Activated CD4-positive, alpha-beta T cell treated with anti-CD3 and anti-CD28 coated beads, Interleukin-2, amount 50 U/mL, for 16 hours (primary cell): ENCODE measurements around the gene VAPB.

ENCODE experiments used
- DNase-seq: peaks from one replicate; pipeline ENCODE4 v3.0.0-alpha.2; 2020

VAPB gene

DNA sequence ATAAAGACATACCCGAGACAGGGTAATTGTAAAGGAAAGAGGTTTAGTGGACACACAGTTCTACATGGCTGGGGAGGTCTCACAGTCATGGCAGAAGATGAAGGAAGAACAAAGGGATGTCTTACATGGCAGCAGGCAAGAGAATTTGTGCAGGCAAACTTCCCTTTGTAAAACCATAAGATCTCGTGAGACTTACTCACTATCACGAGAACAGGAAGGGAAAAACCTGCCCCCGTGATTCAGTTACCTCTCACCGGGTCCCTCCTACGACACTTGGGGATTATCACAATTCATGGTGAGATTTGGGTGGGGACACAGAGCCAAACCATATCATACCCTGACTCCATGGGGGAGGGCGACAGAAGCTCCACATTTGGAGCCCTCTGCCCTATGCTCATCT is 7.4 kb upstream of the VAPB start:
- DNase-seq: no peak

DNA sequence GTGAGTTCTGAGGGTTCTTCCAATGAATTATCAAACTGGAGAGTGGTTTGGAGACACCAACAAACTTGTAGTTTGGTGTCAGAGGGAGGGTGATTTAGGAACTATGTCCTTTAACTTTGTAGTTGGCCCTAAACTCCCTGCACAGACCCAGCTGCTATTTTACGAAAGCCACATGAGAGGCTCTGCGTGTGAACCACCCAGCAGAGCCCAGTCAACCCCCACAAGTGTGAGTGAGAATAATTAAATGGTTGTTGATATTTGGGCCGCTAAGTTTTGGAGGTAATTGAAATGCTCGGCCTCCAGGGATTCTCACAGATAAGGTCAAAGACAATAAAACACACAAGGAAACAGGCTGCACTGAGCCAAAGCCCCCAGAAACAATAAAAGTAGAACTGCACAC is 6.9 kb upstream of the VAPB start:
- no peak for DNase-seq

DNA sequence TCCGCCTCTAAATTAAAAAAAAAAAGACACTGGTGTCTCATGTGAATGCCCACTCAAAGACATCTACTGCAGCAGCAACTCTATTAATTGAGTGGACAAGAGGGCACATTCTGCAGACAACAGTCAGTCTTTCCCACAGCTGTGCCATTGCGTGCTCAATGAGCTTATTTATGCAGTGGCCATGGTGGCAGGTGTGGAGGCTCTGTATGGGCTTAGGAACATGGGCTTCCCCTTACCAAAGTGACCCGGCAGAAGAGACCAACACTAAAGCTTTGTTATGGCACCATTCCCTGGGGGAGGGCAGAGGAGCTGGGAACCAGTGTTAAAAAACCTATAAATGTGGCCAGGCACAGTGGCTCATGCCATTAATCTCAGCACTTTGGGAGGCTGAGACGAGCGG is 4.2 kb upstream of the VAPB start:
- DNase-seq: no peak

DNA sequence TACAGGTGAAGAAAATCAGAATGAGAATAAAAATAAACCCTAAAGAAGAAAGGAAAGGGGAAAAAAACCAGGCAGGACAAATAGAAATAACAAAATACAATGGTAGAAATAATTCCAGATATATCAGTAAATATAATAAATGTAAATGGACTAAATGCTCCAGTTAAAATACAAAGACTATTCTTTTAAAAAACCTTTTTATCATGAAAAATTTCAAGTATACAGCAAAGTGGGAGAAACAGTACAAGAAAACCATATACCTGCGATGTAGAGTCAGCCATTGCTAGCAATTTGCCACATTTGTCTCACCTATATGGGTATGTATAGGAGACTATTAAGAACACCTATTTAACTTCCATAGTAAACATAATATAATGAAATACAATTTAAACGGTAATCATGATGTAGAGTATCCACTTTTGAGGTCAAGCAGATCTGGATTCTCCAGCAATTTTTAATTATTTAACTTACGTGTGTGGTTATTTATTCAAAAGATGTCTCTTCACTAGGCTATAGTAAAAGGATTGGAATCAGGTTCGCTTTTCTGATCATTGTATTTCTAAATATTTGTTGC is 914 bp upstream of the VAPB start:
- DNase-seq: no peak

DNA sequence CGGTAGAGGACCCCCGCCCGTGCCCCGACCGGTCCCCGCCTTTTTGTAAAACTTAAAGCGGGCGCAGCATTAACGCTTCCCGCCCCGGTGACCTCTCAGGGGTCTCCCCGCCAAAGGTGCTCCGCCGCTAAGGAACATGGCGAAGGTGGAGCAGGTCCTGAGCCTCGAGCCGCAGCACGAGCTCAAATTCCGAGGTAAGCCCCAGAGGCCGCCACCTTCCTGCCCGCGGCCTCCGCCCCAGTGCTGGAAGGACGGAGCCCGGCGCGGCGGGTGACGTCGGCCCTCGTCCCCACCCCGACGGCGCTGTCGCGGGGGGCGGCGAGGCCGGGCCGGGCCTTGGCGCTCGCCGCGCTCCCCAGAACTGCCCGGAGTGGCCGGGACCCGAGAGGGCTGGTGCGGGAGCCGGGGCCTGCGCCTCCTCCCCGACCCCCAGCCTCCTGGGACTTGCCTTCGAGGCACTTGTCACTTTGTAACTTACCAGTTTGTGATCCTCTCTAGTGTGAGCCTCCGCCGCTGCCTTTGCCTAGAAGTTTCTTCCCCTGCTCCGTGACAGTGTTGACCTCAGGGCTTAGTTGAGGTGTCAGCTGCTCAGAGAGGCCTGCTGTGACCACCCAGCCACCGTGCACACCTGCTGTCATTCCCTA is 417 bp downstream of the VAPB start:
- DNase-seq: no peak

DNA sequence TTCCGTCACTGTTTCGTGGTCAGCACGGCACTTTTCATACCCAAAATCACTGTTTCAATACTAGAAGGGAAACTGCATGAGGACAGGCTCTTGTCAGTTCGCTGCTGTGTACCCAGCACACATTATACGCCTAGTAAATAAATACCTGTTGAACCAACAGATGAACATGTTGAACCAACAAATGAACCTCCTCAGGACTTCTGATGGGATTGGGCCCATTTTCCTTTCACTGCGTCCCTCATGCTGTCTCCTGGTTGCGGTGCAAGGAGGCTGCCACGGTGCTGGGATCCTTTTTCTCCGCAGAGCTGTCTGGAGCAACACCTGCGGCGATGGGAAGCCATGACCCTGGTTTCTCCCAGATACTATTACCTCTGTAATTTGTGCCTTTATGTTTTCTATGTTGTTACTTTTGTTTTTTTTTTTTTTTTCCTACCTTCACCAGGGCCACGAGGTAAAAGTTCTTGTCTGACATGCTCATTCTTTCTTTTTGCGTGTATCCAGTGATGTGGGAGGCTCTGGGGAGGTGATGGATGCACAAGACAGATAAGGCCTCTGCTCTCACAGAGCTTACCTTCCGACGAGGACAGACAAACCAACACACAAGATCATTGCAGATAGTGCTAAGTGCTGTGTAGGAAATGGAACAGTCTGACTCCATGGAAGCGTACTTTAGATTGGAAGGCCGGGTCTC is 1.1 kb downstream of the VAPB start:
- no peak for DNase-seq

DNA sequence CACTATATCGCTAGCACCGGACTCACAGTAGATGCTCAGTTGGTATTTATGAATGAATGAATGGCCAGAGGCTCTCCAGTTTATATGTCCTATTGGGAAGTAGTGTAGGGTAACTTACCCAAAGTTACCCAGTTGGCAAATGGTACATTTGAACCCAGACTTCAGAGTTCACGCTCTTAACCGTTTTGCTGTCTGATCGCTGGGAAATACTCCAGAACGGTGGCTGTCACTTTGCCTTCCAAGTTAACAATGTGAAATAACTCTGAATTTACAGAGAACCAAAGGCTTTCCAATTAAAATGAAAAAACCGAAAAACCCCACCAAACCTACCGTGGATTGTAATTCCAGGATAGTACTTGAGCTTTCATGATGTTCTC is 1.6 kb downstream of the VAPB start:
- DNase-seq: no peak

DNA sequence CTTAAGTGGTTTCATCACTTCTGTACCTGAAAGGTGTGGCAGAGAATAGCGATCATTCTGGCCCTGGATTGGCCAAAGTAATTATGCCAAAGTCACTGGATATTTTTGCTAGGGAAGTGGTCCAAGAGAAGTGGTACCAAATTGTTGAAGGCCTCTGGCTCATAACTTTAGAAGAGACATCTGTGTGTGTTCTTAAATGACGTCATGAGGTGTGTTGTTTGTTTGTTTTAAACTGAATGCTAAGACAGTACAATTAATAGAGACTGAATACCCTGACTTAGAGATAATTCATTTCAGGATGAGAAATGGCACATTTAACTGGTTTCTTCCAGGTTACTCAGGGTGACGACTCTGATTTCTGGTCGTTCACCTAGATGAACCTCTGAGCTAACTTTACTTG is 3.3 kb downstream of the VAPB start:
- no peak for DNase-seq

DNA sequence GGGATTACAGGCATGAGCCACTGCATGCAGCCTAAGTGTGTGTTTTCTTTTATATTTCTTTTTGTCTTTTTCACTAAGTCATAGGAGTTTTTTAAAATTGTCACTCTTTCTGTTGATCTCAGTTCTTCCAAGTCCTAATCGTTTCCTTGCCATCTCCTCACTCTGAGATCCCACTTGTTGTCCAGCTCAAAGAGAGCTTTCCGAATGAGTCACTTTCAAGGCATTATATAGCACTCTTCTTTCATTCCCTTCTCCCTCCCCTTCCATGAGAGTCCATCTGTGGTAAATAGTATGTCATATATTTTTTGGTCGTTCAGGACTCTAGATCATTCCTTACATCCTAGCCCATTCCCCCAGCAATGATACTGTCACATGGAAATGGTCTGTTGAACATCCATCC is 4.3 kb downstream of the VAPB start:
- DNase-seq: no peak

DNA sequence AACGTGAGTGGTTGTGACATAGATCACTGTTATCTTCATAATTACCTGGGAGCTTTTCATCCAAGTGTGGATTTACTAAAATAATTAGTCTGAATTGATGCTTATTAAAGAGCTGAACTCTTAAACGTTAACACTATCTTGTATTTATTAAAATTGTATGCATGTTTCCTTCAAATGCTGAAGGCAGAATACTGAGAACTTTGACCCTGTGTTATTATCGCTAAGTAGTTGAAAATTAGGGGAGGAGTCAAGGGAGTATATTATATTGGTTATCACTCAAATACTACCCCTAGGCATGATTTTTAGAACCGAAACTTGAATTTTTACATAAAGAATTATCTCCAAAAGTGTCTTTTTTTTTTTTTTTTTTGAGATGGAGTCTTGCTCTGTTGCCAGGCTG is 5.8 kb downstream of the VAPB start:
- no peak for DNase-seq

DNA sequence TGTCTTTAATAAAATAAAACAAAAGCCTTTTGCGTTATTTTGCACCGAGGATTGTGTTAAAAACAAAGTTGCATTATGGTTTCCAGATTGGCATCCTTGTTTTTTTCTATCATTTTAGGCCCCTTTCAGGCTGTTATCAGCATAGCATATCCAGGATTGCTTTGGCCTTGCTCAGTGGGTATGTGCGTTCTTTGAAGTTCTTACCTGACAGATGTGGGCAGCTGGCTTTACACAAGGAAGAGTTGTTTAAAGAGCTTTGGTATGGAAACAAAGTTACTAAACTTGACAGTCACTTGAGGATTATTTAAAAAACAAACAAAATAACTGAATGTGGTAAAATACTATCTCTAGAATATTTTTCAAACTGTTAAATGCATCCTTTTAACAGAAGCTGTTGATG is 6.6 kb downstream of the VAPB start:
- no peak for DNase-seq

DNA sequence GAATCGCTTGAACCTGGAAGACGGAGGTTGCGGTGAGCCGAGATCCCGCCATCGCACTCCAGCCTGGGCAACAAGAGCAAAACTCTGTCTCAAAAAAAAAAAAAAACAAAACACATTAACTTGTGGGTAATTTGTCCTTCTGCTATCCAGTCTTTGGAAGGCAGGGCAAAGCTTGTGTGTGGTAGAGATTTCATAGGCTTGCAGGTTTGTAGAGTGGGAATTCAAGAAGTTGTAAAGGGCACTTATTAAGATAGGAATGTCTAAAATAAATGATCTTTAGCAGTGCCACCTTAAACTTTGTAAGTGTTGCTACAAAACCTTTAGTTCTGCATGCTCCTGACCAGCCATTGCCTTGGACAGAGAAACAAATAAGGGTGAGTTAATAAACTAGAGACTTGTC is 8.4 kb downstream of the VAPB start:
- DNase-seq: no peak

DNA sequence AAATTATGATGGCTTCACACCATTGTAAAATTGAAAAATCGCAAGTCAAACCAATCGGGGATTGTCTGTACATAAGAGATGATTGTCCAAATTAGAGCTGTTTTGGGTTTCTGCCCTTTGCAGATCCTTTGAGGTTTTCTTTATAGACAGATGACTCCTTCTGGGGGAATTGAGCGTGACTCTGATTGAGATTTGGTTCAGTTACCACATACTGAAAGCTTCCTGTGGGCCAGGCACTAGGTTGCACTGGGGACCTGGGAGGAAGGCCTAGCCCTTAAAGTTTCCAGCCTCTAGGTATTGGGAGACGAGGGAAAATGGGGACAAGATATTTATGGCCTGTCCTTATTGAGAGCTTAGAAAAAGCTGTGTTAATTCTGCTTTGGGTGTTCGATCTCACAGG is 9.2 kb downstream of the VAPB start:
- peak; percentile 21 for DNase-seq

DNA sequence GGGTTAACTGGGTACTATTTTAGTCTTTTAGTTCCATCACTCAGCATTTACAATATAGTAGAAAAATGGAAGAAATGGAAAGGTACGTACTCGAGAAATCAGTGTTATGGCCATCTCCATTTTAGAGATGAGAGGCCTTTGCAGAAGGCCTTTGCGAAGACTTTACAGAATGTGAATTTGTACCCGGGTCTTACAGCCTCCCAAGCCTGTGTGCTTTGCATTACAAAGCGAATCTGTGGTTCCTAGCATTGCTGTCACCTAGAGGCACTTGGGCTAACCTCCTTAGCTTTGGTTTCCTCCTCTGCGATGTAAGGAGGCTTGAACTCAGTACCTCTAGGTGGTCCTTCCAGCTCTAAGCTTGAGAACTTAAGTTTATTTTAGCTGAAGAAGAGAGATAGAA is 10.9 kb downstream of the VAPB start:
- DNase-seq: no peak

DNA sequence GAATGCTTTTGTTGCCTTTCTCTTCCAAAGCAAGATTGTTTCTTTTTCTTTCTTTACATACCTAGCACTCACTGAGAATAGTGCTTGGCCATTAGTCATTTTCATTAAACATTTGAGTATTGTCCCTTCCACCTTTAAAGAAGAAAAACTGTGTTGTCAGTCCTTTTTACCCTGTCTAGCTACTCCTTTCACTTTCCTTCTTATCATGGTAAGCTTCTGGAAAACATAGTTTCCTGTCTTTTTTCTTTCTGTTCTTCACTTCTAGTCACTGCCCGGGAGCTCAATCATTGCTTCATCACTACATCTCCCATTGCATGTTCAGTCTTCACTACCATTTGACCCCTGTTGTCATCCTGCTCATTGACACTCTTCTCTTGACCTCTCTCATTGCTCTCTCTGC is 12.1 kb downstream of the VAPB start:
- DNase-seq: no peak

DNA sequence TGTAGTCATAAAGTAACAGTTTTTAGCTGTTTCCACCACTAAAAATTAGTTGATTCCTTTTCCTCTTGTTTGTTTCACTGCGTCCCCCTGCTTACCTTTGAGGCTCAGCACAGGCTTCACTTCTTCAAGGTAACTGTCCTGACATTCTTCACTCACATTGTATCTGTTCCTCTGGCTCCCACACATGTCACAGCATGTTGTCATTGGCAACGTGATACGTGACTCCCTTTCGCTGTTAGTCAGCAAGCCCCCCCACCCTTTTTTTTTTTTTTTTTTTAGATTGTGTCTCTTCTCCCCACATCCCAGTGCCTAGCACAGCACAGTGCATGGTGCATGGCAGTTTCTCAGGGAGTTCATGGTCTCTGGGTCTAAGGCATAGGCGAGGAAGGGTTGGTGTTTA is 13.3 kb downstream of the VAPB start:
- no peak for DNase-seq

DNA sequence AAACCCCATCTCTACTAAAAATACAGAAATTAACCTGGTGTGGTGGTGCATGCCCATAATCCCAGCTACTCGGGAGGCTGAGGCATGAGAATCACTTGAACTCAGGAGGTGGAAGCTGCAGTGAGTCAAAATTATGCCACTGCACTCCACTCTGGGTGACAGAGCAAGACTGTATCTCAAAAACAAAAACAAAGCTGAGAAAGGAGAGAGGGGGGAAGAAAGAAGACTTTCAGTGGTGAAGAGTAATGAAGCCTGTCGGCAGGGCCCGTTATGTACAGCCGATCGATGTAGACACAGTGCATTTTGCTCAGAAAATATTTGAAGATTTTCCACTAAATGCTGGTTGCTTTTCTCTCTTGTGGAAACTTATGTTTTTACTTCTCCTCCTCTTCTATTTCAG is 13.8 kb downstream of the VAPB start:
- no peak for DNase-seq

DNA sequence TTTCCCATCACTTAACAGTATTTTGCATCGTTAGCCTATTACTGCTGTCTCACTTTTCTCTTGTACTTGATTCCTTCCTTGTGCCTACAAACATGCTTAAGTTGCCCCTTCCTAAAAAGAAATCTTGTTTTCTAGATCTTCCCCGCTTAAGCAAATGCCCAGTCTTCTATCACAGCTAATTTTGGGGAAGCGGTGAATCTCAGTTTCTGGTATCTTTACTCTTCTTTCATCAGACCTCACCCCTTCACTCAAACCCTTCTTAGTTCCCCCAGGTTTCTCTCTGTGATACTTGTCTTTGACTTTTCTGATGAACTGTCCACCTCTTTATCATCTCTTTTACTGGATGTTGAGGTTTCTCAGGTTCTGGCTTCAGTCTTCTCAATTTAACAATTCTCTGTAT is 14.2 kb downstream of the VAPB start:
- DNase-seq: no peak

DNA sequence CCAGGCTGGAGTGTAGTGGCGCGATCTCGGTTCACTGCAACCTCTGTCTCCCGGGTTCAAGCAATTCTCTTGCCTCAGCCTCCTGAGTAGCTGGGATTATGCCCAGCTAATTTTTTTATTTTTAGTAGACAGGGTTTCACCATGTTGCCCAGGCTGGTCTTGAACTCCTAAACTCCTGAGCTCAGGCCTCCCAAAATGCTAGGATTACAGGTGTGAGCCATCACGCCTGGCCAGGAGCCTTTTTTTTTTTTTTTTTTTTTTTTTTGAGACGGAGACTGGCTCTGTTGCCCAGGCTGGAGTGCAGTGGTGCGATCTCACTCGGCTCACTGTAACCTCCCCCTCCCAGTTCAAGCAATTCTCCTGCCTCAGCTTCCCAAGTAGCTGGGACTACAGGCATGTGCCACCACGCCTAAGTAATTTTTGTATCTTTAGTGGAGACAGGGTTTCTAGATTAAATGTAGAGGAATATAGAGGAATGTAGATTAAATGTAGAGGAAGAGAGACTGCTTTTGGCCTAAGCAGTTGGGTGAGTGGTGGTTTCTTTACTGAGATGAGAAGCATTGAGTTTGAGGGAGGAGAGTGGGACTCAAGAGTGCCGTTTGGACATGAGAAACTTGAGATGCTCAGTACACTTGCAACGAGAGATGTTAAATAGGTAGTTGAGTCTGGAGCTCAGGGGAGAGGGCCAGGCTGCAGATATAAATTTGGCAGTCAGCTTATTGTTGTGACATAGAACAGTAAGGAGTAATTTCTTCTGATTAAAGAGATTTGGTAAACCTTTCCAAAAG is 16.7 kb downstream of the VAPB start:
- no peak for DNase-seq

DNA sequence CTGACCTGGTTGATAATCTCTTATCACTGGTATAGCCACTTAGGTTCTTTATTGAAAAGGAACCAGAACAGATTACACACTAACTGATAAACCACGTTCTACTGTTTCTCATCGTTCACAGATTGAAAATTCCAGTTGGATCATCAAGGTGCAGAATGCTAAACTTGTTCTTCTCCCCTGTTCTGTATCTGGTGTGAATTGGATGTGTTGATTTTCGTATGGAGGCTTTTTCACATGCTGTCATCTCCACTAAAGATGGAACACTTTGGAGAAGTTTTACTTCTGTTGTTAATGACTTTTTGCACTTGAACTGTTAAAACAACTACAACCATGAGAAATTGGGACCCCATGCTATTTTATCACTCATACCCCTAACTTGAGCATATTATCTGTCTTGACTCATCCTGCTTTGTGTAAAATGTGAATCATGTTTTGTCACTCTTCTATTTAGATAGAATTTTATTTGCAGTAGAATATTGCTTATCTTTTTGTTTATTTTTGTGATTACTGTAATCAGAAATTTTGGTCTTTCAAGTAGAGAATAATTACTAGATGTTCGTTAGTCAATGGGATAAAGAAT is 17.5 kb downstream of the VAPB start:
- no peak for DNase-seq

DNA sequence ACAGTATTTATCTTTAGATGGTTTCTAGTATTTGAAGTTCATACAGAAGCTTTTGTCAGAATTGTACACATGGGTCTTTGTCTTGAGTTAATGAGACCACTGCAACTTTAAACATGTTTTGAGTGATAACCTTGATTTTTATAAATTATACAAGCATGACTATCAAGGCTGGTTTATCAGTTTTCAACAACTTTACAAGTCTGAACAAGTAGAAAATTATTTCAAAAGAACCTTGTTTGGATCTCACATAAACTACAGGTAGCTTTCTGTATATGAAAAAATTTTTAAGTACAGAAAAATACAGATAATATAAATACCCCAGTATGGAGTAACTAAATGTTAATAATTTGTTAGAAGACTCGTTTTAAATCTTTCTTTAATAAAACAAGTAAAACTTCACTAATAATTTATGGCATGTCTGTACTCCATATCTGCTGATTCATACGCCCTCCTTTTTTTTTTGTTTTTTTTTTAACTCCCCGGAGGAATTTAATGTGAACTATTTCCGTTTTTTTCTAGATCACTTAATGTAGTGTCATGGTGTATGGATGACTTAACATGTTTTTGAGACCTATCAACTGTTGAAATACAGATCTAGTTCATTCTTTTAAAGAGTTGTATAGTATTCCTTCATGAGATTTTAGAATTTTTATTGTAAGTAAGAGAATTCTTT is 18.3 kb downstream of the VAPB start:
- DNase-seq: no peak

DNA sequence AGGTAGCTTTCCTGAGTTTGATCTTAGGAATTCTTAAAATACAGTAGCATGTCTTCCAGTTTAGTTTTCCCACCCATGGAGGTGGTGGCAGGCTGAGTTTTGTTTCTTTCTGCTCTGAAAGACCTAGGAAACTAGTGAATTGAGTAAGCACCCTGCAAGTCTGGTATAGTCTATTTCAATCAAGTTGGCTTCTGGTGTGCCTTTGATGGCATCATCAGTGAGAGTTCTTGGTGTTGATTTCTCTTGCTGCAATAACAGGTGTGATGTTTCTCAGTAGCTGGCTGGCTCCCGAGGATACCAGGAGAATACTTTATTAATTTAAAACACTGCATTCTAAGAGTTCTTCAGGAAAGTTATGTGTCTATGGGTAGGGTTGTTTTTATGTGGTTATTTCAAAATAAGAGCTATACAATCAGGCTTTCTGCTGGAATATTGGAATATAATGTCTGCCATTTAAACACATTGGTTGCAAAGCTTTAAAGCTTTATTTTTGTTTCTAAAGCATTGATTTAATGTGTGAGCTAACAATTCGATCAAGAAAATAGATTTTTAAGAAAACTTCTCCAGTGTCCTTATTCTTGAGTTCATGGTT is 19.0 kb downstream of the VAPB start:
- DNase-seq: peak; percentile 72
